Measurements from ENCODE around the gene BAIAP2L1.

- TF ChIP-seq, protein P1, sequence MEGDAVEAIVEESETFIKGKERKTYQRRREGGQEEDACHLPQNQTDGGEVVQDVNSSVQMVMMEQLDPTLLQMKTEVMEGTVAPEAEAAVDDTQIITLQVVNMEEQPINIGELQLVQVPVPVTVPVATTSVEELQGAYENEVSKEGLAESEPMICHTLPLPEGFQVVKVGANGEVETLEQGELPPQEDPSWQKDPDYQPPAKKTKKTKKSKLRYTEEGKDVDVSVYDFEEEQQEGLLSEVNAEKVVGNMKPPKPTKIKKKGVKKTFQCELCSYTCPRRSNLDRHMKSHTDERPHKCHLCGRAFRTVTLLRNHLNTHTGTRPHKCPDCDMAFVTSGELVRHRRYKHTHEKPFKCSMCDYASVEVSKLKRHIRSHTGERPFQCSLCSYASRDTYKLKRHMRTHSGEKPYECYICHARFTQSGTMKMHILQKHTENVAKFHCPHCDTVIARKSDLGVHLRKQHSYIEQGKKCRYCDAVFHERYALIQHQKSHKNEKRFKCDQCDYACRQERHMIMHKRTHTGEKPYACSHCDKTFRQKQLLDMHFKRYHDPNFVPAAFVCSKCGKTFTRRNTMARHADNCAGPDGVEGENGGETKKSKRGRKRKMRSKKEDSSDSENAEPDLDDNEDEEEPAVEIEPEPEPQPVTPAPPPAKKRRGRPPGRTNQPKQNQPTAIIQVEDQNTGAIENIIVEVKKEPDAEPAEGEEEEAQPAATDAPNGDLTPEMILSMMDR (IDR thresholded peaks at IDR 0.05), result no peak
- no peak for TF ChIP-seq POLR2AphosphoS5 (IDR thresholded peaks at IDR 0.05)
Measured at GRCh38 chr7:98319176-98319575, 81.7 kb downstream of the BAIAP2L1 start.
